CD4-positive, alpha-beta memory T cell (primary cell): Measurements from ENCODE around the gene CCDC6. TPM values are rescaled to one million over a fixed set of nuclear protein-coding genes. Genes with fewer than 3 reads are reported as not detected.

Experiments
- CTCF ChIA-PET: fragments of 350-600 bp; sonication (Branson Sonifier 250); formaldehyde crosslinking; loops from one replicate; lab custom pipeline; 2021; ENCODE audit warnings: inconsistent platforms; ENCODE audit not compliant: partially characterized antibody; lab: Charles Lee
- POLR2A ChIA-PET: fragments of 350-600 bp; sonication (Branson Sonifier 250); formaldehyde crosslinking; loops from one replicate; lab custom pipeline; 2021; ENCODE audit not compliant: partially characterized antibody; lab: Charles Lee
- DNase-seq, 5 donors: peaks; one replicate each; pipeline versions ENCODE4 v3.0.0 to v3.0.0-alpha.2; 2020 to 2022; ENCODE audit warnings: mixed read lengths in 1 of 5
- H3K27ac ChIP-seq: one replicate; pipeline ENCODE4 v1.7.0; 2013; ENCODE audit warnings: low read depth, low read length
- H3K27me3 ChIP-seq: 2 replicates; pipeline ENCODE4 v1.7.0; 2013; ENCODE audit warnings: mild to moderate bottlenecking, low read length, moderate library complexity; ENCODE audit not compliant: insufficient read depth
- H3K36me3 ChIP-seq: 2 replicates; pipeline ENCODE4 v1.7.0; 2013; ENCODE audit warnings: mild to moderate bottlenecking, low read length, moderate library complexity; ENCODE audit not compliant: insufficient read depth
- H3K4me1 ChIP-seq: 2 replicates; pipeline ENCODE4 v1.7.0; 2013; ENCODE audit warnings: mild to moderate bottlenecking, low read length, moderate library complexity; ENCODE audit not compliant: insufficient read depth
- H3K4me3 ChIP-seq, 2 donors: one replicate each; pipeline ENCODE4 v1.7.0; 2013; ENCODE audit warnings: low read length in 2 of 2, mild to moderate bottlenecking in 1 of 2
- H3K9me3 ChIP-seq, 2 donors: one replicate each; pipeline ENCODE4 v1.7.0; 2013; ENCODE audit warnings: low read length in 2 of 2, control low read depth in 1 of 2; ENCODE audit not compliant: control insufficient read depth in 1 of 2
- H3K27ac Mint-ChIP-seq, 7 donors: one replicate each; pipeline ENCODE4 v1.8.0; 2020 to 2021; ENCODE audit warnings: mixed read lengths in 7 of 7, mild to moderate bottlenecking in 6 of 7, inconsistent platforms in 3 of 7, moderate library complexity in 3 of 7
- H3K27me3 Mint-ChIP-seq, 2 donors: one replicate each; pipeline ENCODE4 v1.8.0; 2020 to 2021; ENCODE audit warnings: mixed read lengths in 2 of 2
- H3K36me3 Mint-ChIP-seq, 2 donors: one replicate each; pipeline ENCODE4 v1.8.0; 2020 to 2021; ENCODE audit warnings: mixed read lengths in 2 of 2, inconsistent platforms in 1 of 2, mild to moderate bottlenecking in 1 of 2
- H3K4me1 Mint-ChIP-seq, 4 donors: one replicate each; pipeline ENCODE4 v1.8.0; 2020 to 2021; ENCODE audit warnings: mixed read lengths in 4 of 4, mild to moderate bottlenecking in 1 of 4
- H3K4me3 Mint-ChIP-seq, 8 donors: one replicate each; pipeline ENCODE4 v1.8.0; 2020 to 2021; ENCODE audit warnings: mixed read lengths in 8 of 8, mild to moderate bottlenecking in 7 of 8, moderate library complexity in 6 of 8, inconsistent platforms in 3 of 8
- H3K9me3 Mint-ChIP-seq, 8 donors: one replicate each; pipeline ENCODE4 v1.8.0; 2020 to 2021; ENCODE audit warnings: mixed read lengths in 8 of 8, mild to moderate bottlenecking in 5 of 8, inconsistent platforms in 3 of 8, moderate library complexity in 1 of 8
- intact Hi-C: fragments of 100-400 bp; cut with micrococcal nuclease; formaldehyde crosslinking; loops from one replicate; pipeline ENCODE4 v1.15.1; 2023
- polyA plus RNA-seq, 2 donors: library from polyadenylated mRNA; unstranded; fragments of 300-500 nt; fragmentation: Illumina TruSeq; gene quantifications; one replicate each; pipeline ENCODE4 v1.2.3, GENCODE V29; 2021
- total RNA-seq, 2 experiments: library from RNA; stranded (reverse); gene quantifications; one replicate each; pipeline ENCODE4 v1.2.3, GENCODE V29; 2021

CCDC6 gene
- total and polyA plus RNA-seq, 4 experiments from 2014 or later: 4.4 to 22.5 (median 13.5) TPM

DNA sequence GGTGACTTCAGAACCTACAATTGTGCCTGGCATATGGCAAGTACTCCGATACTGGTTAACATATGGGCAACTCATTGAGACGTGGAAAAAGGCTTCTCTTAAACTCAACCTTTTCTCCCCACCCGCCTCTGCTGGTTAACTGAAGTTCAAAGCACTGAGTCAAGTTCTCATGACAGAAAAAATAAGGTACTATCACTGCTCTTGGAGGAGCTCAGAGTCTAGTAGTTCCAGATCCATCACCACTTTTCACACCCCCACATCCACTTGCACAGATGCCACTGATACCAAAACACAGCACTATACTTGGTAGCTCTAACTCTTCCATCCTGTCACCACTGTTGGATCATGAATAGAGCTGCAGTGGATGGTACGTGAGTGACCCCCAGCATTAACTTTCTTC lies 36.2 kb downstream of the CCDC6 start:
- peak overlapping the region in 1 of 8 donors; percentile 2 for H3K4me3 Mint-ChIP-seq

GRCh38 chr10:59869594-59869940 lies 36.8 kb downstream of the CCDC6 start:
- no peaks in the 10 kb centered on the region for H3K27me3 ChIP-seq
- no peaks in the 10 kb centered on the region for H3K9me3 Mint-ChIP-seq
- peaks cover 58 to 92% (median 77%) of the 10 kb centered on the region in 4 donors for H3K4me1 Mint-ChIP-seq
- no peaks in the 10 kb centered on the region for H3K36me3 ChIP-seq
- DNase-seq: no peak
- H3K27me3 Mint-ChIP-seq: no peaks in the 10 kb centered on the region
- intact Hi-C loops: loop anchor here (5.0 kb wide), 1 partner anchor 163 kb away; no protein-coding TSS in a partner anchor
- ChIA-PET CTCF (no interaction called here), POLR2A (no interaction called here)
- H3K4me3 Mint-ChIP-seq: peak overlapping the region in 1 of 8 donors; percentile 14
- no peak overlapping the region for H3K4me3 ChIP-seq
- no peaks in the 10 kb centered on the region for H3K9me3 ChIP-seq
- no peak overlapping the region for H3K27ac Mint-ChIP-seq
- no peak overlapping the region for H3K27ac ChIP-seq
- H3K36me3 Mint-ChIP-seq: no peaks in the 10 kb centered on the region
- peaks cover 54% of the 10 kb centered on the region for H3K4me1 ChIP-seq

More for the DNA sequence above, 36.2 kb downstream of the CCDC6 start:
- no peaks in the 10 kb centered on the region for H3K9me3 Mint-ChIP-seq
- peaks cover 54 to 92% (median 76%) of the 10 kb centered on the region in 4 donors for H3K4me1 Mint-ChIP-seq
- Histone ChIP-seq H3K4me3 (no peak overlapping the region), H3K4me1 (peaks cover 54% of the 10 kb centered on the region), H3K9me3 (no peaks in the 10 kb centered on the region), H3K27ac (no peak overlapping the region), H3K27me3 (no peaks in the 10 kb centered on the region), H3K36me3 (no peaks in the 10 kb centered on the region)
- intact Hi-C loops: no loop called here
- DNase-seq: no peak
- no peak overlapping the region for H3K27ac Mint-ChIP-seq
- H3K27me3 Mint-ChIP-seq: no peaks in the 10 kb centered on the region
- POLR2A ChIA-PET: no interaction called here
- CTCF ChIA-PET: no interaction called here
- no peaks in the 10 kb centered on the region for H3K36me3 Mint-ChIP-seq

GRCh38 chr10:59868696-59869593 lies 37.4 kb downstream of the CCDC6 start:
- no peak overlapping the region for H3K4me3 ChIP-seq
- no peaks in the 10 kb centered on the region for H3K27me3 Mint-ChIP-seq
- ChIA-PET CTCF (interaction anchor here (2.7 kb wide), 1 partner anchor 37 kb away, joined by 12 read pairs; the partner anchor contains the start of gene CCDC6), POLR2A (no interaction called here)
- peak overlapping the region in 1 of 8 donors; percentile 14 for H3K4me3 Mint-ChIP-seq
- H3K27ac ChIP-seq: no peak overlapping the region
- no peaks in the 10 kb centered on the region for H3K9me3 Mint-ChIP-seq
- no peaks in the 10 kb centered on the region for H3K9me3 ChIP-seq
- peaks cover 53% of the 10 kb centered on the region for H3K4me1 ChIP-seq
- DNase-seq: no peak
- peak overlapping the region in 2 of 7 donors; percentile 13 to 63 for H3K27ac Mint-ChIP-seq
- H3K27me3 ChIP-seq: no peaks in the 10 kb centered on the region
- no peaks in the 10 kb centered on the region for H3K36me3 ChIP-seq
- intact Hi-C loops: loop anchor here (5.0 kb wide), 1 partner anchor 163 kb away; no protein-coding TSS in a partner anchor
- H3K36me3 Mint-ChIP-seq: no peaks in the 10 kb centered on the region
- H3K4me1 Mint-ChIP-seq: peaks cover 61 to 92% (median 77%) of the 10 kb centered on the region in 4 donors

GRCh38 chr10:59867590-59867989 lies 38.8 kb downstream of the CCDC6 start:
- H3K9me3 ChIP-seq: no peaks in the 10 kb centered on the region
- H3K4me1 Mint-ChIP-seq: peaks cover 50 to 82% (median 67%) of the 10 kb centered on the region in 4 donors
- peaks cover 41% of the 10 kb centered on the region for H3K4me1 ChIP-seq
- H3K36me3 ChIP-seq: no peaks in the 10 kb centered on the region
- no peak overlapping the region for H3K4me3 ChIP-seq
- no peaks in the 10 kb centered on the region for H3K27me3 ChIP-seq
- ChIA-PET CTCF (interaction anchor here (1.6 to 2.7 kb wide), 2 partner anchors 12 to 39 kb away, joined by 3 to 12 read pairs; partner anchors contain the start of gene CCDC6), POLR2A (no interaction called here)
- H3K27ac ChIP-seq: no peak overlapping the region
- intact Hi-C loops: loop anchor here (5.0 kb wide), 1 partner anchor 165 kb away; no protein-coding TSS in a partner anchor
- H3K36me3 Mint-ChIP-seq: no peaks in the 10 kb centered on the region
- H3K27ac Mint-ChIP-seq: no peak overlapping the region
- H3K27me3 Mint-ChIP-seq: no peaks in the 10 kb centered on the region
- H3K9me3 Mint-ChIP-seq: no peaks in the 10 kb centered on the region
- H3K4me3 Mint-ChIP-seq: no peak overlapping the region
- no peak for DNase-seq

- Histone ChIP-seq H3K4me3 (no peak overlapping the region), H3K27ac (no peak overlapping the region), H3K4me1 (peaks cover 24% of the 10 kb centered on the region), H3K36me3 (no peaks in the 10 kb centered on the region), H3K9me3 (no peaks in the 10 kb centered on the region), H3K27me3 (no peaks in the 10 kb centered on the region)
- Mint-ChIP-seq H3K4me1 (peaks cover 46 to 78% (median 65%) of the 10 kb centered on the region in 4 donors), H3K27me3 (no peaks in the 10 kb centered on the region), H3K4me3 (peak overlapping the region in 5 of 8 donors; percentile 1 to 47 (median 12)), H3K36me3 (peaks cover 6 to 7% of the 10 kb centered on the region in 2 donors), H3K27ac (peak overlapping the region in 5 of 7 donors; percentile 2 to 63 (median 9)), H3K9me3 (no peaks in the 10 kb centered on the region)
- CTCF ChIA-PET: interaction anchor here (0.6 to 2.7 kb wide), 16 partner anchors 9 to 782 kb away, joined by 3 to 20 read pairs (median 4); partner anchors contain the start of gene CCDC6
- POLR2A ChIA-PET: interaction anchor here (2.2 to 2.3 kb wide), 2 partner anchors 41 to 43 kb away, joined by 6 to 11 read pairs; partner anchors contain the start of gene CCDC6
- DNase-seq: peak in 1 of 5 donors; percentile 22
- intact Hi-C loops: loop anchor here (1.0 to 5.0 kb wide), 2 partner anchors 41 to 167 kb away; partner anchors contain the start of gene CCDC6
These were observed 41.3 kb downstream of the CCDC6 start for GRCh38 chr10:59865101-59865500.

DNA sequence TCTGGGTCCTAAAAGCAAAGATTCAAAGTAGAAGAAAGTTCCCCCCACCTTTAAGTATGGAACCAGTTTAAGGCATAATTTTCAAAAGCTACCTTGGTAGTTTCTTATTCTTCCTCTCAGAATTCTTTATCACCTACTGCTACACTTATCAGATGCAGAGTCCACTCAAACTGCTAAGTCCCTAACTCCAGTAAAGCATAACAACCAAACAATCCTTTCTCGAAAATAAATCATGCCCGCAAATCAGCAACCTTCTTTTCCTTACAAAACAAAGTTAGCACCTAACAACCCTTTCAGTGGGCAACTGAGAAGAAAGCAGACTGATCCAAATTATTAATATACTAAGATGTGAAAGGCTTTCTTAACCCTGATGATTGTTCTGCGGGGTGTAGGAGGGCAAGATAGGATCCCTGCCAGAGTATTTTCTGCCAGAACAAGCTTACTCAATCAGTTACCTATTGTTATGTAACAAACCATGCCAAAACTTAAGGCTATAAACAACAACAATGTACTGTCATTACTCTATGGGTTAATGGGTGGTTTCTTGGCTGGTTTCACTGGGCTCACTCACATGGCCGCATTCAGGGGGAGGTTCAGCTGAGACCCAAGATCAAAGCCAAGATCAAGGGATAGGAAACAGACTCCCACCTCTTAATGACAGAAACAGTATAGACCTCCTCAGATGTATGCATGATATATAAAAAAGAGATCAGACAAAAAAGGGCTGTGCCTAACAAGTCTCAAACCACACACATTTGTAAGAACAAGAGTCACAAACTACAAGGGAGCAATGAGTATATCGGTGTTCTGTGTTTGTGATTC lies 42.0 kb downstream of the CCDC6 start:
- H3K4me3 ChIP-seq: no peak overlapping the region
- intact Hi-C loops: no loop called here
- Mint-ChIP-seq H3K4me1 (peaks cover 42 to 75% (median 63%) of the 10 kb centered on the region in 4 donors), H3K9me3 (peaks cover 0 to 1% (median 0%) of the 10 kb centered on the region in 8 donors), H3K27me3 (no peaks in the 10 kb centered on the region), H3K27ac (peak overlapping the region in 6 of 7 donors; percentile 5 to 78 (median 36)), H3K36me3 (peaks cover 6 to 11% of the 10 kb centered on the region in 2 donors), H3K4me3 (peak overlapping the region in 1 of 8 donors; percentile 20)
- no peak for DNase-seq
- H3K27ac ChIP-seq: no peak overlapping the region
- H3K27me3 ChIP-seq: no peaks in the 10 kb centered on the region
- no peaks in the 10 kb centered on the region for H3K9me3 ChIP-seq
- CTCF ChIA-PET: interaction anchor here (0.7 to 2.7 kb wide), 16 partner anchors 9 to 782 kb away, joined by 3 to 20 read pairs (median 4); partner anchors contain the start of gene CCDC6
- peaks cover 20% of the 10 kb centered on the region for H3K4me1 ChIP-seq
- no peaks in the 10 kb centered on the region for H3K36me3 ChIP-seq
- POLR2A ChIA-PET: interaction anchor here (2.2 to 2.3 kb wide), 2 partner anchors 42 to 43 kb away, joined by 6 to 11 read pairs; partner anchors contain the start of gene CCDC6
